Measurements from ENCODE around the gene OR2Y1.

DNA sequence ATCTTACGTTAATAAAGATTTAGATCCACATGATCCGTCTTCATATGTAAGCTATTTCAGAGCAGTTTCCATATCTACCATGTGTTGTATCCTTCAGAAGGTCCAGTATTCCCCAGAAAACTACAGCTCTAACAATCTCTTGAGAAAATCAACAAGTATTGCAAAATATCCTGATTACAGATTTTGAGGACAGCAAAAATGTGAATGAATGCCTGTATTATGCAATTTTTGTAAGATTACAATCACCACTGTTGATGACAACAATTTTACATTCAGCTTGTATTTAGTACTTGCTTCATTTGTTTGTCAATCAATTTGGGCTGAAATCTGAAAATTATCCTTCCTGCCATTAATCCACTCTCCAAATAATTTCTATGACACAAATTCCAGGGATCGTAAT lies 47.4 kb downstream of the OR2Y1 start:
- no peak for TF ChIP-seq POLR2A (IDR thresholded peaks at IDR 0.05)
- TF ChIP-seq, protein P1, sequence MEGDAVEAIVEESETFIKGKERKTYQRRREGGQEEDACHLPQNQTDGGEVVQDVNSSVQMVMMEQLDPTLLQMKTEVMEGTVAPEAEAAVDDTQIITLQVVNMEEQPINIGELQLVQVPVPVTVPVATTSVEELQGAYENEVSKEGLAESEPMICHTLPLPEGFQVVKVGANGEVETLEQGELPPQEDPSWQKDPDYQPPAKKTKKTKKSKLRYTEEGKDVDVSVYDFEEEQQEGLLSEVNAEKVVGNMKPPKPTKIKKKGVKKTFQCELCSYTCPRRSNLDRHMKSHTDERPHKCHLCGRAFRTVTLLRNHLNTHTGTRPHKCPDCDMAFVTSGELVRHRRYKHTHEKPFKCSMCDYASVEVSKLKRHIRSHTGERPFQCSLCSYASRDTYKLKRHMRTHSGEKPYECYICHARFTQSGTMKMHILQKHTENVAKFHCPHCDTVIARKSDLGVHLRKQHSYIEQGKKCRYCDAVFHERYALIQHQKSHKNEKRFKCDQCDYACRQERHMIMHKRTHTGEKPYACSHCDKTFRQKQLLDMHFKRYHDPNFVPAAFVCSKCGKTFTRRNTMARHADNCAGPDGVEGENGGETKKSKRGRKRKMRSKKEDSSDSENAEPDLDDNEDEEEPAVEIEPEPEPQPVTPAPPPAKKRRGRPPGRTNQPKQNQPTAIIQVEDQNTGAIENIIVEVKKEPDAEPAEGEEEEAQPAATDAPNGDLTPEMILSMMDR (IDR thresholded peaks at IDR 0.05): no peak
